NCI-H524 (cell line): ENCODE results near the gene ZNF638.

ENCODE experiments used
- DNase-seq, 2 experiments: peaks; one replicate each; lab custom pipeline; 2025; lab: John Stamatoyannopoulos, UW

The ZNF638 gene

DNA sequence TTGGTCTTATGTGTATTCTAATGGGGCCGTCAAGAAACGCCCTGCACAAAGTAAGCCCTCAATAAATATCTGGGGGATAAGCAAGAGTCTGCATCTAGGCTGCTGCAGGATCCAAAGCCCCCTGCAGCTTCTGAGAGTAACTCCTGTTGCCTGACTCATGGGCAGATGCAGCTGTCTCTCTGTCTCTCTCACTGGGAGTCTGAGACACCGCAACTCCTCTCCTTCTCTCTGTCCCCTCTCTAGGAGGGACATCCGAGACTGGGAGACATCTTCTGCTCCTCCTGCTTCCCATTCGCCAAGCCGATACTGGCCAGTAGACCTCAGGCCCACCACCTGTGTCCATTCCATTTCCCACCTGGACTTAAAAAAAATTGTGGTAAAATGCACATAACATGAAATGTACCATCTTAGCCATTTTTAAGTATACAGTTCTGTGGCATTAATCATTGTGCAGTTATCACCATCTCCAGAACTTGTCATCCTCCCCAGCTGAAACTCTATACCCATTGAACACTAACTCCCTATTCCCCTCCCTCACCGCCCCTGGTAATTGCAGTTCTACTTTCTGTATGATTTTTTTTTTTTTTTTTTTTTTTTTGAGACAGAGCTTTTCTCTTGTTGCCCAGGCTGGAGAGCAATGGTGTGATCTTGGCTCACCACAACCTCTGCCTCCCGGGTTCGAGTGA is 141.9 kb downstream of the ZNF638 start:
- DNase-seq = no peak

DNA sequence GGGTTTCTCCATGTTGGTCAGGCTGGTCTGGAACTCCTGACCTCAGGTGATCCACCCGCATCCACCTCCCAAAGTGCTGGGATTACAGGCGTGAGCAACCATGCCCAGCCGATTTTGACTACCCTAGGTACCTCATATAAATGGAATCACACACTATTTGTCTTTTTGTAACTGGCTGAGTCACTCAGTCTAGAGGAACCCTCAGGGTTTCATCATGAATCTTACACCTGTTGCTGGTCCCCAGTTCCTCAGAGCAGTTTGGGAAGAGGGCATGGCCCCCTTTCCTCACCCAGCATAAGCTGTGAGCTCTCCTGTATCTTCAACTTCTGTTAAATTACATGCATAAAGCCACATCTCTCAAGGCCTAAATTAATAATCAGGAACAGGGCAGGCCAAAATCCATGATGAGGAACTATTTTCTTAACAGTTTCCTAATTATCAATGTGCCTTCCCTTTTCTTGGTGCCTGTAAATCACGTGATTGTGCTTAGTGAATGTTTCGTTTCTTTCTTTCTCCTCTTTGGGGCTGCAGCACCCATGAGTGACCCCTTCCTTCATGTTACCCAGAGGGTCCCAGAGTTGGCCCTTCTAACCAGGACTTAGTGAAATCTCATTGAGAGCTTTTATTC is 142.6 kb downstream of the ZNF638 start:
- DNase-seq = no peak

DNA sequence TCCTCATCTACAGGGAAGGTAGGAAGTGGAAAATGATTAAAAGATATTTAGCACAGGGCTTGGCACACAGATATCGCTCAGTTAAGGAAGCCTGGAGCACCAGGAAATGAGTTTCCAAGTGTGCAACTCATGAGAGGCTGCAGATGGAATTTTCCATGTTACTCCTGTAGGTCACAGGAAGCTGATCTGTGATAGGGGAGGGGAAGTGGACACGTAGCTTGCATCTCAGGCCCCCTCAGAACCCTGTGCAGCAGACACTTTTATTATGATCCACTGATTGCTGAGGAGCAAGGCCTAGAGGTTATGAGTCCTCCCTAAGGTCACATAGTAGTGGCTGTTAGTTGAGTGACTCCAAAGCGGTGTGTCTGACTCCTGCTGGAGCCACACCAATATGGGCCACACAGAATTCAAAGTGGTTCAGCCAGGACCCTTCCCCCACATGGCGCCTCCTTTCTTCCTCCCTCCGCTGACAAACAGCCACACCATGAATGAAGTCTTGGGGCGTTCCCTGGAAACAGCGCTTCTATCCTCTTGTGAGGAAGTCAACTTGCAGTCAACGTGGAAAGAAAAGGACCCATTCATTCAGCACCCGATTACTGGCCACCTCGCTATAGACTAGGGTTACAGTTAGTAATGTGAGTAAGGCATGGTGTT is 143.3 kb downstream of the ZNF638 start:
- DNase-seq = no peak

DNA sequence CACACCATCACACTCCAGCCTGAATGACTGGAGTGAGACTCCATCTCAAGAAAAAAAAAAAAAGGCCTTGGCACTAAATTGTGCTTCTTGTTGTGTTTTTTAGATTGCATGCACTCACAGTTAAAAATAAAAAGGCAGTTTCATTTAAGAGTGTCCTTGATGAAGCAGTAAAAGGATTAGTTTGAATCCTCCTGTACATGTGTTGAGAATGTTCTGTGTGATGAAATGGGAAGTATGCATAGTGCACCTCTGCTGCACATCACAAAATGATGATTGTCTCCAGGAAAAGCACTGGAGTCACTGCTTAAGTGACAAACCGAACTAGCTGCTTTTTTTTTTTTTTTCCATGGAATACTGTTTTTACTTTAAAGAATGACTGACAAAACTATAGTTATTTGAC is 144.9 kb downstream of the ZNF638 start:
- DNase-seq = no peak

DNA sequence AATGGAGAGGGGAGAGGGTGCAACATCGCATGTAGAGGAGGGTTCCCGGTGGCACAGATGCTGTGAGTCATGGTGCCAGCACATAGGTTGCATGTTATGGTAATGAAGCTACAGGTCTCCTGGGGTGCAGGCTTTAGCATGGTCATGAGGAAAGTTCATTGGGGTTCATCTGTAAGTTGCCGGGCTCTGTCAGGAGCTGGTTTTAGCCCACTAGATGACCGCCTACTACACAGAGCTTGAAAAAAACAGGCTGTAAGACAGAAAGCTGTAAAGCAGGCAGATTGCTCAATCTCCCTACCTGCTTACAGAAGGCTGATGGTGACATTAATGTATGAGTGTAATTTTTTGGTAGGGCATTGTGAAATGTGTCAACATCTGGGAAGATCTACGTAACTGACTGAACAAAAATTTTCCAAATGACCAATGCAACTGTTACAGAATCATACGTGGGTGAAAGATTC is 145.7 kb downstream of the ZNF638 start:
- no peak for DNase-seq

DNA sequence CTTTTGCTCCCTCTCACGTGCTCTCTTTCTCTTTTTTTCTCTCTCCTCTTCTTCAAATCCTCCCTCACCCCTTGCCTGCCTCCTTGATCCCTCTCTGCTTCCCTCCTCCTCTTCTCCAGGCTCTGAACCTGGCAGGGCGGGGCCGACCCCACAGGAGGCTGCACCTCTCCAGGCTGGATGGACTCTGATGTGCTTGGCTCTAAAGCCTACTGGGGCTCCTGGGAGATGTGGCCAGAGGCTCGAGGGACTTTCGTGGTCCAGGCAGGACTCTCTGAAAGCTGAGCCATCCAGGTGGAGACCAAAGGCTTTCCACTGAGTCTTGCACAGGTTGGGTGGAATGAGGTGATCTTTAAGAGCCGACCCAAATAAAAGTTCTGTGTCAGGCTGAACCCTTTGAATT is 147.2 kb downstream of the ZNF638 start:
- no peak for DNase-seq

DNA sequence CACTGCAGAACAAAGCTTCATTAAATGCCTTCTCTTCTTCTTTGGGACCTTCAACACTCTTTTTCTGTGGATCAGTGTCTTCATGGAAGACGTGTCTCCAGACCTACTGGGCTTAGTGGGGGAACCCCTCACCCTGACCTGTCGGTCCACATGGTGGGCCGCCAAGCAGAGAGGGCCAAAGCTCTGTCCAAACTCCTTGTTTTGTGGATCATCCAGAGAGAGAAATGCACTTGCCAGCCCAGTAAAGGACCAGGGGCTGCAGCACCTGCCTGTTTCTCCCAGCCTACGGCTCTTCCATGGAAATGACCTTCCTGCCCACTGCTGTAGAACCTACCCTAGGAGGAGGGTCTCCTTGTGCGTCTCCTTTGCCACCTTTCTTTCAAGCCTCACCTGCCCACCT is 147.7 kb downstream of the ZNF638 start:
- no peak for DNase-seq

DNA sequence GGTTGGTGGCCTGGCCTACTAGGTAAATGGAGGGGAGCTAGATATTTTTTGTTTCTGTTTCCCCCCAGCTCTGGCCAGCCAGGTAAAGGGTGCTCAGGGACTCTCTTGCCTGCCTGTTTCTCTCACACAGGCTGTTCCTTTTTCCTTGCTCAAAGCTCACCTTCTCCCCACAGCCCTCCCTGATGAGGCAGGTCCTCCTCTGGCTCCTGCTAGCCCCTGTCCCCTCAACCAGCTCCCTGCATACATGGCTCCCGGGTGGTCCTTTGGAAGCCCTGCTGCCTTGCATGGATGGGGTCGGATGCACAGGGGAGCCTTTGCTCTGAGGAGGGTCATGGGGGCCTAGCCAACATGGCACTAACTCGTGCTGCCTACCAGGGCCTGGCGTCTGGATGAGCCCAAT is 149.5 kb downstream of the ZNF638 start:
- DNase-seq = no peak

DNA sequence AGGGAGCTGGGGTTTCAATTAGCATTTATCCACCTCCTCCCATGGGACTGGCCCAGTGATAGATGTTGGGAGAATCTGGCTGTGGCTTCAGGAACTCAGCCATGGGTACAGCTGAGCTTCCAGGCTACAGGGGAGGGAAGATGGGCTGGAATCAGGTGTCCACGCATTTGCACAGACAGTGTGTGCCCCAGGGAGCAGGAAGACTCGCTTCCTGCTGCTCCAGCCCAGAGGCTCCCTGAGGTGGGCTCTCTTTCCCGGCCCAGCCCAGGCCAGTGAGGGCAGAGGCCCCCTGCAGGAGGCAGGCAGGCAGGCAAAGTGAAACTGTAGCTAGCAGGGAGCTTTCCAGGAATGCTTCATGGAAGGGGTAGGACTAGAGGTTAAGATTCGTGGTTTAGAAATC is 150.5 kb downstream of the ZNF638 start:
- no peak for DNase-seq

DNA sequence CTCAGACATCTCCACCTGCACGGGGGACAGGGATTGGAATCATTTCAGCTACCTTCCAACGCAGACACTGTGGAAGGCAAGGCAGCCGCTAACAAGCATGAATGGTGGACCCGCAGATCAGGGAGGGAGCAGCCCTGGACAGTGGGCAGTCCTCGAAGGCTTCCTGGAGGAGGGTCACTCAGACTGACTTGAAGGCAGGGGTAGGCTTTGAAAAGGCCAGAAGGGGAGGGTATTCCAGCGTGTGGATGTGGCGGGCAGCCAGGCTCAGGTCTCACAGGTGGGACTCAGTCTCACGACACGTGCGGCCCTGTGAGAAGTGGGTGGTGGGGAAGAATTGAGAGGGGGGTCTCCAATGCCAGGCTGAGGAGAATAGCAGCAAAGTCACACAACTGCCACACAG is 151.7 kb downstream of the ZNF638 start:
- no peak for DNase-seq

DNA sequence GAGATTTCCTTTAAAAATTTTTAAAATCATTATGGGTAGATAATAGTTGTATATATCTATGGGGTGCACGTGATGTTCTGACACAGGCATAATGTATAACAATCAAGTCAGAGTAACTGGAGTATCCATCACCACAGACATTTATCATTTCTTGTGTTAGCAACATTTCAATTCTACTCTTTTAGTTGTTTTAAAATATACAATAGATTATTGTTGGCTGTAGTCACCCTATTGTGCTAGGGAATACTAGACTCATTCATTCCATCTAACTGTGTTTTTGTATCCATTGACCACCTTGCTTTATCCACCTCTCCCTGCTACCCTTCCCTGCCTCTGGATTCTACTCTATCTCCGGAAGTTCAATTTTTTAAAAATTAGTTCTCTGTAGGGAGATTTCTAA is 152.8 kb downstream of the ZNF638 start:
- DNase-seq = no peak
